ENCODE results near the gene KAZN.

Gene KAZN

GRCh38 chr1:14841951-14842350 lies 243.5 kb downstream of the KAZN start:
- Histone ChIP-seq H3K27me3 (ENCODE audit: control insufficient read depth in 1 of 2, insufficient read depth in 2 of 2, low read length in 2 of 2) (no peaks in the 10 kb centered on the region), H3K4me1 (ENCODE audit: control insufficient read depth in 1 of 2, insufficient read depth in 2 of 2, low read length in 2 of 2) (no peaks in the 10 kb centered on the region), H3K9ac (ENCODE audit: low read depth in 1 of 2, low read length in 2 of 2) (no peak overlapping the region), H3K4me3 (ENCODE audit: low read depth in 1 of 2, low read length in 2 of 2) (peak overlapping the region in 1 of 2 donors; percentile 24), H3K27ac (ENCODE audit: low read depth, low read length) (no peak overlapping the region), H3K36me3 (ENCODE audit: control insufficient read depth in 1 of 2, insufficient read depth in 2 of 2, low read length in 2 of 2) (no peaks in the 10 kb centered on the region), H3K9me3 (ENCODE audit: control insufficient read depth in 1 of 2, low read length in 2 of 2) (peaks cover 11 to 12% of the 10 kb centered on the region in 2 donors)

- no peaks in the 10 kb centered on the region for H3K36me3 ChIP-seq (ENCODE audit: control insufficient read depth in 1 of 2, insufficient read depth in 2 of 2, low read length in 2 of 2)
- no peak overlapping the region for H3K27ac ChIP-seq (ENCODE audit: low read depth, low read length)
- no peak overlapping the region for H3K9ac ChIP-seq (ENCODE audit: low read depth in 1 of 2, low read length in 2 of 2)
- H3K9me3 ChIP-seq (ENCODE audit: control insufficient read depth in 1 of 2, low read length in 2 of 2): peaks cover 11 to 12% of the 10 kb centered on the region in 2 donors
- H3K4me1 ChIP-seq (ENCODE audit: control insufficient read depth in 1 of 2, insufficient read depth in 2 of 2, low read length in 2 of 2): no peaks in the 10 kb centered on the region
- H3K4me3 ChIP-seq (ENCODE audit: low read depth in 1 of 2, low read length in 2 of 2): no peak overlapping the region
- no peaks in the 10 kb centered on the region for H3K27me3 ChIP-seq (ENCODE audit: control insufficient read depth in 1 of 2, insufficient read depth in 2 of 2, low read length in 2 of 2)
These were observed 243.9 kb downstream of the KAZN start for GRCh38 chr1:14842361-14842760.

- Histone ChIP-seq H3K4me3 (ENCODE audit: low read depth in 1 of 2, low read length in 2 of 2) (no peak overlapping the region), H3K4me1 (ENCODE audit: control insufficient read depth in 1 of 2, insufficient read depth in 2 of 2, low read length in 2 of 2) (no peaks in the 10 kb centered on the region), H3K9ac (ENCODE audit: low read depth in 1 of 2, low read length in 2 of 2) (no peak overlapping the region), H3K9me3 (ENCODE audit: control insufficient read depth in 1 of 2, low read length in 2 of 2) (peaks cover 11 to 12% of the 10 kb centered on the region in 2 donors), H3K36me3 (ENCODE audit: control insufficient read depth in 1 of 2, insufficient read depth in 2 of 2, low read length in 2 of 2) (no peaks in the 10 kb centered on the region), H3K27ac (ENCODE audit: low read depth, low read length) (peak overlapping the region; percentile 51), H3K27me3 (ENCODE audit: control insufficient read depth in 1 of 2, insufficient read depth in 2 of 2, low read length in 2 of 2) (no peaks in the 10 kb centered on the region)
These were observed 244.4 kb downstream of the KAZN start for GRCh38 chr1:14842891-14843290.

- Histone ChIP-seq H3K4me3 (ENCODE audit: low read depth in 1 of 2, low read length in 2 of 2) (no peak overlapping the region), H3K9ac (ENCODE audit: low read depth in 1 of 2, low read length in 2 of 2) (no peak overlapping the region), H3K27ac (ENCODE audit: low read depth, low read length) (no peak overlapping the region), H3K27me3 (ENCODE audit: control insufficient read depth in 1 of 2, insufficient read depth in 2 of 2, low read length in 2 of 2) (no peaks in the 10 kb centered on the region), H3K36me3 (ENCODE audit: control insufficient read depth in 1 of 2, insufficient read depth in 2 of 2, low read length in 2 of 2) (no peaks in the 10 kb centered on the region), H3K4me1 (ENCODE audit: control insufficient read depth in 1 of 2, insufficient read depth in 2 of 2, low read length in 2 of 2) (no peaks in the 10 kb centered on the region), H3K9me3 (ENCODE audit: control insufficient read depth in 1 of 2, low read length in 2 of 2) (peaks cover 11 to 12% of the 10 kb centered on the region in 2 donors)
These were observed 245.0 kb downstream of the KAZN start for GRCh38 chr1:14843525-14843924.

- H3K27ac ChIP-seq (ENCODE audit: low read depth, low read length): no peak overlapping the region
- H3K4me3 ChIP-seq (ENCODE audit: low read depth in 1 of 2, low read length in 2 of 2): no peak overlapping the region
- H3K27me3 ChIP-seq (ENCODE audit: control insufficient read depth in 1 of 2, insufficient read depth in 2 of 2, low read length in 2 of 2): no peaks in the 10 kb centered on the region
- H3K36me3 ChIP-seq (ENCODE audit: control insufficient read depth in 1 of 2, insufficient read depth in 2 of 2, low read length in 2 of 2): no peaks in the 10 kb centered on the region
- H3K9ac ChIP-seq (ENCODE audit: low read depth in 1 of 2, low read length in 2 of 2): no peak overlapping the region
- peaks cover 11 to 12% of the 10 kb centered on the region in 2 donors for H3K9me3 ChIP-seq (ENCODE audit: control insufficient read depth in 1 of 2, low read length in 2 of 2)
- no peaks in the 10 kb centered on the region for H3K4me1 ChIP-seq (ENCODE audit: control insufficient read depth in 1 of 2, insufficient read depth in 2 of 2, low read length in 2 of 2)
These were observed 245.9 kb downstream of the KAZN start for GRCh38 chr1:14844356-14844755.

GRCh38 chr1:14844923-14845617 lies 246.6 kb downstream of the KAZN start:
- no peak overlapping the region for H3K27ac ChIP-seq (ENCODE audit: low read depth, low read length)
- H3K9ac ChIP-seq (ENCODE audit: low read depth in 1 of 2, low read length in 2 of 2): no peak overlapping the region
- H3K27me3 ChIP-seq (ENCODE audit: control insufficient read depth in 1 of 2, insufficient read depth in 2 of 2, low read length in 2 of 2): no peaks in the 10 kb centered on the region
- H3K36me3 ChIP-seq (ENCODE audit: control insufficient read depth in 1 of 2, insufficient read depth in 2 of 2, low read length in 2 of 2): no peaks in the 10 kb centered on the region
- H3K4me1 ChIP-seq (ENCODE audit: control insufficient read depth in 1 of 2, insufficient read depth in 2 of 2, low read length in 2 of 2): no peaks in the 10 kb centered on the region
- H3K9me3 ChIP-seq (ENCODE audit: control insufficient read depth in 1 of 2, low read length in 2 of 2): peaks cover 11 to 12% of the 10 kb centered on the region in 2 donors
- no peak overlapping the region for H3K4me3 ChIP-seq (ENCODE audit: low read depth in 1 of 2, low read length in 2 of 2)

- no peak overlapping the region for H3K9ac ChIP-seq (ENCODE audit: low read depth in 1 of 2, low read length in 2 of 2)
These were observed 247.4 kb downstream of the KAZN start for GRCh38 chr1:14845851-14846250.

GRCh38 chr1:14846688-14847087 lies 248.2 kb downstream of the KAZN start:
- Histone ChIP-seq H3K27me3 (ENCODE audit: control insufficient read depth in 1 of 2, insufficient read depth in 2 of 2, low read length in 2 of 2) (no peaks in the 10 kb centered on the region), H3K9ac (ENCODE audit: low read depth in 1 of 2, low read length in 2 of 2) (no peak overlapping the region), H3K4me3 (ENCODE audit: low read depth in 1 of 2, low read length in 2 of 2) (no peak overlapping the region), H3K9me3 (ENCODE audit: control insufficient read depth in 1 of 2, low read length in 2 of 2) (peaks cover 7% of the 10 kb centered on the region in 2 donors), H3K27ac (ENCODE audit: low read depth, low read length) (no peak overlapping the region), H3K4me1 (ENCODE audit: control insufficient read depth in 1 of 2, insufficient read depth in 2 of 2, low read length in 2 of 2) (no peaks in the 10 kb centered on the region), H3K36me3 (ENCODE audit: control insufficient read depth in 1 of 2, insufficient read depth in 2 of 2, low read length in 2 of 2) (no peaks in the 10 kb centered on the region)

More at GRCh38 chr1:14845851-14846250, 247.4 kb downstream of the KAZN start:
- Histone ChIP-seq H3K4me3 (ENCODE audit: low read depth in 1 of 2, low read length in 2 of 2) (no peak overlapping the region), H3K27ac (ENCODE audit: low read depth, low read length) (no peak overlapping the region), H3K36me3 (ENCODE audit: control insufficient read depth in 1 of 2, insufficient read depth in 2 of 2, low read length in 2 of 2) (no peaks in the 10 kb centered on the region), H3K4me1 (ENCODE audit: control insufficient read depth in 1 of 2, insufficient read depth in 2 of 2, low read length in 2 of 2) (no peaks in the 10 kb centered on the region), H3K27me3 (ENCODE audit: control insufficient read depth in 1 of 2, insufficient read depth in 2 of 2, low read length in 2 of 2) (no peaks in the 10 kb centered on the region), H3K9me3 (ENCODE audit: control insufficient read depth in 1 of 2, low read length in 2 of 2) (peaks cover 11 to 12% of the 10 kb centered on the region in 2 donors)

- H3K9ac ChIP-seq (ENCODE audit: low read depth in 1 of 2, low read length in 2 of 2): no peak overlapping the region
- H3K4me3 ChIP-seq (ENCODE audit: low read depth in 1 of 2, low read length in 2 of 2): no peak overlapping the region
- H3K27ac ChIP-seq (ENCODE audit: low read depth, low read length): no peak overlapping the region
- no peaks in the 10 kb centered on the region for H3K9me3 ChIP-seq (ENCODE audit: control insufficient read depth in 1 of 2, low read length in 2 of 2)
- no peaks in the 10 kb centered on the region for H3K27me3 ChIP-seq (ENCODE audit: control insufficient read depth in 1 of 2, insufficient read depth in 2 of 2, low read length in 2 of 2)
- no peaks in the 10 kb centered on the region for H3K36me3 ChIP-seq (ENCODE audit: control insufficient read depth in 1 of 2, insufficient read depth in 2 of 2, low read length in 2 of 2)
- H3K4me1 ChIP-seq (ENCODE audit: control insufficient read depth in 1 of 2, insufficient read depth in 2 of 2, low read length in 2 of 2): no peaks in the 10 kb centered on the region
These were observed 249.7 kb downstream of the KAZN start for GRCh38 chr1:14848203-14848602.

GRCh38 chr1:14848625-14849024 lies 250.1 kb downstream of the KAZN start:
- H3K9ac ChIP-seq (ENCODE audit: low read depth in 1 of 2, low read length in 2 of 2): no peak overlapping the region
- no peak overlapping the region for H3K4me3 ChIP-seq (ENCODE audit: low read depth in 1 of 2, low read length in 2 of 2)
- H3K27ac ChIP-seq (ENCODE audit: low read depth, low read length): no peak overlapping the region
- no peaks in the 10 kb centered on the region for H3K27me3 ChIP-seq (ENCODE audit: control insufficient read depth in 1 of 2, insufficient read depth in 2 of 2, low read length in 2 of 2)
- H3K9me3 ChIP-seq (ENCODE audit: control insufficient read depth in 1 of 2, low read length in 2 of 2): no peaks in the 10 kb centered on the region
- no peaks in the 10 kb centered on the region for H3K36me3 ChIP-seq (ENCODE audit: control insufficient read depth in 1 of 2, insufficient read depth in 2 of 2, low read length in 2 of 2)
- no peaks in the 10 kb centered on the region for H3K4me1 ChIP-seq (ENCODE audit: control insufficient read depth in 1 of 2, insufficient read depth in 2 of 2, low read length in 2 of 2)
